ENCODE data around the gene NCOA1. TPM values are rescaled to one million over a fixed set of nuclear protein-coding genes. Genes with fewer than 3 reads are reported as not detected.
"Not testable (repeated sequence)": the region's sequence is repeated elsewhere in the genome, so short reads cannot be mapped to it uniquely, and the experiment has no call there.

NCOA1 gene
- total RNA-seq, 1 donor from 2014 or later, result 41.7 TPM

GRCh38 chr2:24625728-24626127, 134.7 kb downstream of the NCOA1 start:
- DNase-seq (ENCODE audit: low spot score), result no peak

- DNase-seq (ENCODE audit: low spot score), result no peak
These were observed 135.1 kb downstream of the NCOA1 start for GRCh38 chr2:24626131-24626530.

- DNase-seq (ENCODE audit: low spot score), result no peak
These were observed 137.7 kb downstream of the NCOA1 start for GRCh38 chr2:24628746-24629145.

GRCh38 chr2:24632172-24632571, 141.1 kb downstream of the NCOA1 start:
- no peak for DNase-seq (ENCODE audit: low spot score)

- no peak for DNase-seq (ENCODE audit: low spot score)
These were observed 144.1 kb downstream of the NCOA1 start for GRCh38 chr2:24635181-24635580.

- DNase-seq (ENCODE audit: low spot score), result no peak
These were observed 147.5 kb downstream of the NCOA1 start for GRCh38 chr2:24638568-24638967.

- DNase-seq (ENCODE audit: low spot score), result no peak
These were observed 151.3 kb downstream of the NCOA1 start for GRCh38 chr2:24642351-24642750.

- no peak for DNase-seq (ENCODE audit: low spot score)
These were observed 152.0 kb downstream of the NCOA1 start for GRCh38 chr2:24643051-24643450.

- no peak for DNase-seq (ENCODE audit: low spot score)
These were observed 153.0 kb downstream of the NCOA1 start for GRCh38 chr2:24644032-24644431.

GRCh38 chr2:24650997-24651642, 160.1 kb downstream of the NCOA1 start:
- DNase-seq (ENCODE audit: low spot score), result no peak

- no peak for DNase-seq (ENCODE audit: low spot score)
These were observed 160.6 kb downstream of the NCOA1 start for GRCh38 chr2:24651643-24652003.

GRCh38 chr2:24652265-24653182, 161.5 kb downstream of the NCOA1 start:
- no peak for DNase-seq (ENCODE audit: low spot score)

- no peak for DNase-seq (ENCODE audit: low spot score)
These were observed 166.8 kb downstream of the NCOA1 start for GRCh38 chr2:24657818-24658217.

GRCh38 chr2:24658531-24659202, 167.6 kb downstream of the NCOA1 start:
- no peak for DNase-seq (ENCODE audit: low spot score)

- DNase-seq (ENCODE audit: low spot score), result no peak
These were observed 168.8 kb downstream of the NCOA1 start for GRCh38 chr2:24659862-24660261.

- no peak for DNase-seq (ENCODE audit: low spot score)
These were observed 176.5 kb downstream of the NCOA1 start for GRCh38 chr2:24667542-24667941.

GRCh38 chr2:24671230-24671629, 180.2 kb downstream of the NCOA1 start:
- DNase-seq (ENCODE audit: low spot score), result no peak

- DNase-seq (ENCODE audit: low spot score), result no peak
These were observed 181.5 kb downstream of the NCOA1 start for GRCh38 chr2:24672589-24672988.

GRCh38 chr2:24675338-24675737, 184.3 kb downstream of the NCOA1 start:
- DNase-seq (ENCODE audit: low spot score), result no peak

- DNase-seq (ENCODE audit: low spot score), result no peak
These were observed 185.4 kb downstream of the NCOA1 start for GRCh38 chr2:24676493-24676892.

GRCh38 chr2:24678066-24678465, 187.0 kb downstream of the NCOA1 start:
- DNase-seq (ENCODE audit: low spot score), result not testable (repeated sequence)

- DNase-seq (ENCODE audit: low spot score), result no peak
These were observed 189.1 kb downstream of the NCOA1 start for GRCh38 chr2:24680196-24680595.

Data from mesenteric fat pad (tissue), 1 donor.